ENCODE results near the gene R3HDM2.
A peak's percentile ranks its signal among the peaks of the same experiment; 100 is the strongest.

Gene R3HDM2

DNA sequence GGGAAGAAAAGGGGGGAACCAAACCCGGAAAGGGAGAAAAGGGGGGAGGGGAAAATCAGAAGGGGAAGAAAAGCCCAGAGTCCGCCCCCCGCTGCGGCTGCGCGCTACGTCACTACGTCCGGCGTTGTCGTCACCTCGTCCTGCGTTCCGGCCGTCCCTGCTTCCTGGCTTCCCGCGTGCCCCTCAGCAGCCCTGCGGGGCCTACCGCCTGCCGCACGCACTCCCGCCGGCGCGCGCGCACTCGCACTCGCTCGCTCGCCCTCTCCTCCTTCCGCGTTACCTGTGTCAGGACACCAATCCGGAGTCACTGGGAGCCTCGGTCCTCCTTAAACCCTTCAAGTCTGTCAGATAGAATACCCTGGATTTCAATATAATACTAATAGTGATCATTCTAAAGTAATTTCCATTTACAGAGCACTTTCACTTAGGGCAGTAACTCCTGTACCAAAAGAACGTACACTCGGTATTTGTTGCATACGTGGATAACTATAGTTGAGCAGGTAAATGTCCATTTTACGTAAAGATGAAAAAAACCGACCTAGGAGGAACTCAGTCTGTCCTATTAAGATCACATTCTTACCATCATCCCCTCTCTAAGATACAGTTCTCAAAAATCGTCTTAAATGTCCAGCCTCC lies at the start of gene R3HDM2:
Gene R3HDM2, minus strand, starts transcription at position 113 of the 636 bp plus-strand sequence. CDS start 120,615 bp downstream, outside the sequence.
- peak; percentile 92 for DNase-seq

- peak; percentile 54 for DNase-seq
These were observed 48.7 kb upstream of the R3HDM2 start, which contains the start of gene ARHGAP9 for GRCh38 chr12:57479376-57480115. Gene ARHGAP9, minus strand, starts transcription at chr12:57479866. Its CDS starts 460 bp downstream, at chr12:57479406.

DNA sequence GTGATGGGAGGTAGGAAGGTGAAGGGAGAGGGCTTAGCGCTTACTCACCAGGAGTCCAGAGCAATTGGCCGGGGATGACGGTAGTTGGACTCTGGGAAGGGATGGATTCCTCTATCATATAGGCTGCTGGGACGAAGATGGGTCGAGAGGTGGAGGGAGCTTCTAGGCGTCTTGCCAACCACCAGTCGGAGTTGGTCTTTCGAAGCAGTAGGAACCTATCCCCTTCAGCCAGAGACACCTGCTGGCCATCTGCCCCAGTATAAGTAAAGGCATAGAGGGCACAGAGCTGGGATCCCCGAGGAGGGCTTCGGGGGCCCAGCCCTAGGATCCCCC lies 48.2 kb upstream of the R3HDM2 start:
- DNase-seq: no peak

DNA sequence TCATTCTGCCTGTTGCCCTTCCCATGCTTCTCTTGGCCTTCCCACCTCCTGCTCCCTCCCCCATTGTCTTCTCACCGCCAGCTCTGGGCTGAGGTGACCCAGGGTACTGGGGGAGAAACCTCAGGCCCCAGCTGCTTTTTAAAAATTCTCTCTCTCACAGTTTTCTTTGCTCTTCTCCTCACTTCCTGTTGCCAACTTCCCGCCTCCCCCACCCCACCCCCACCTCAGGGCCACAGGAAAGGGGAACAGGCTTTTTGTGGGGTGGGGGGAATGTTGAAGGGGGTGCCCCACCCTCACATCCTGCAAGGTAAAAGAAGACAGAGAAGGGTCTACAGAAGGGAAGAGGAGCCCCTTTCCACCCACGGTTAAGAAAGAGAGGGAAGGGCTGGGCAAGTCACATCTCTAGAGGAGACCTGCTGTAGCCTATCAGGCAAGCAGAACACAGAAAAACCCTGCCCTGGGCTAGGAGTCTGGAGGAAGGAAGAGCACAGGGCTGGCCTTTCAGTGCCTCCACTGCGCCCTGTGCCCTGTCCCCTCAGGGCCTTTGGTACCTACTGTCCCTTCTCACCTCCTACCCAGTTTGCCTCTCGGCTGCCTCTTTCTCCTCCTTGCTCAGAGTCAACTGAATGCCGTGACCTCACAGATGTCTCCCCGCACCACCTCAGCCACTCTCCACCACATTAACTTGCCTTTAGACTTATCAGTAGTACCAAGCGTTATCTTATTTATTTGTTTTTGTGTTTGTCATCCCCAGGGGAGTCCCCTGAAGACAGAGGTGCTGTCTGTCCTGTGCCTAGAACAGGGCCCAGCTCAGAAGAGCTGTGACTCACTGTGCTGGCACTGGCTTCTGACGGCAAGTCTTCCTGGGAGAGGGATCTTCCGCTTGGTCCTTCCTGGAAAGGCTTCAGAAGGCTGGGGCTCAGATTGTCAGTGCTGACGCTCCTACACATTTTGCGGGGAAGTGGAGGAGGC lies 47.2 kb upstream of the R3HDM2 start:
- peak; percentile 40 for DNase-seq

DNA sequence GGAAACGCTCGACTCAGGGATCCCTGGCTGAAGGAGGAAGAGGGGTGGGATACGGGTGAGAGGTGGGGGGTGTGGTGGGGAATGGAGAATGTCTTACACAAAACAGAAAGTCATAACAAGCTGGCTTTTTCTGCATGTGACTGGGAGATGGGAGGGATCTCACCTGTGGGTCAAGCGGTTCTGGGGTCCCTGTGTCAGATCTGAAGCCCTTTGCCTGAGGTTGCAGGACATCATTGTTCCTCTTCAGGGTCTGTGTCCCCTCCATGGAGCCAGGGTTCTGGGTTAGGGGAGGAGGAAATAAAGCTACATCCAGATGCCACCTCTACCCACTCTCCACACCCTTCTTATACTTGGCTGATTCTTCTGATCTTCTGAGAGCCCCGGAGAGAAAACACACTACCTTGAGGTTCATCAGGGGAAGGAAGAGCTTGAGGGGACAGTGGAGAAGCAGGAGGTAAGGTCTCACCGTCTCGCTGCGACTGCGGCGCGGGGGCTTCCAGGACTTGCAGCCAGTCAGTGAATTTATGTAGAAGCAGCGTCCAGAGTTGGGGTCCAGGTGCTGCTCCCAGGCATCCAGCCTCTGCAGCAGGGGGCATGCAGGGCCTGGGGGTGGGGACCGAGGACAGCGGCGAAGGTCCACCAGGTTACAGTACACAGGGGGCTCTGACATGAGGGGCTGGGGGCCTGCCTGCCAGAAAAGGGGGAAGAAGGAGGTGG lies 46.3 kb upstream of the R3HDM2 start:
- DNase-seq: no peak

GRCh38 chr12:57476162-57476992 lies 45.5 kb upstream of the R3HDM2 start:
- peak; percentile 35 for DNase-seq

GRCh38 chr12:57475271-57476161 lies 44.7 kb upstream of the R3HDM2 start:
- DNase-seq: no peak

GRCh38 chr12:57474862-57475261 lies 44.0 kb upstream of the R3HDM2 start:
- DNase-seq: no peak

GRCh38 chr12:57474430-57474829 lies 43.6 kb upstream of the R3HDM2 start:
- no peak for DNase-seq

- DNase-seq: no peak
These were observed 43.0 kb upstream of the R3HDM2 start for GRCh38 chr12:57473886-57474285.

DNA sequence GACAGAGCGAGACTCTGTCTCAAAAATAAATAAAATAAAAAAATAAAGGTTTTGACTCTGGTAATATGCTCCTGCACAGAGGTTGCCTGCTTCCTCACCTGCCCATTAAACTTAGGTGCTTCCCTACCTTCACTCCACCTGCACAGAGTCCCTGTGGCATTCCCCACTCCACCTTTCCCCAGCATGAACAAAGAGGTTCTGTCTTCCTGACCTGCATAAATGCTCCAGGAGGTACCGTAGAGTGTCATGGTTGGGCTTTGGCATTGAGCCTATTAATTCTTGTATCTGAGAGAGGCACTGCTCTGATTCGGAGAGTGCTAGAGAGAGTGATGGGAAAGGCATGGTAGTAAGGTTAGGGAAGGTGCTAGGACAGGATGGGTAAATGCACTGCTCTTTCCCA lies 42.5 kb upstream of the R3HDM2 start:
- no peak for DNase-seq

GRCh38 chr12:57472391-57472790 lies 41.5 kb upstream of the R3HDM2 start:
- no peak for DNase-seq

GRCh38 chr12:57471661-57472060 lies 40.8 kb upstream of the R3HDM2 start:
- no peak for DNase-seq

- DNase-seq: no peak
These were observed 40.3 kb upstream of the R3HDM2 start for GRCh38 chr12:57470970-57471656.

DNA sequence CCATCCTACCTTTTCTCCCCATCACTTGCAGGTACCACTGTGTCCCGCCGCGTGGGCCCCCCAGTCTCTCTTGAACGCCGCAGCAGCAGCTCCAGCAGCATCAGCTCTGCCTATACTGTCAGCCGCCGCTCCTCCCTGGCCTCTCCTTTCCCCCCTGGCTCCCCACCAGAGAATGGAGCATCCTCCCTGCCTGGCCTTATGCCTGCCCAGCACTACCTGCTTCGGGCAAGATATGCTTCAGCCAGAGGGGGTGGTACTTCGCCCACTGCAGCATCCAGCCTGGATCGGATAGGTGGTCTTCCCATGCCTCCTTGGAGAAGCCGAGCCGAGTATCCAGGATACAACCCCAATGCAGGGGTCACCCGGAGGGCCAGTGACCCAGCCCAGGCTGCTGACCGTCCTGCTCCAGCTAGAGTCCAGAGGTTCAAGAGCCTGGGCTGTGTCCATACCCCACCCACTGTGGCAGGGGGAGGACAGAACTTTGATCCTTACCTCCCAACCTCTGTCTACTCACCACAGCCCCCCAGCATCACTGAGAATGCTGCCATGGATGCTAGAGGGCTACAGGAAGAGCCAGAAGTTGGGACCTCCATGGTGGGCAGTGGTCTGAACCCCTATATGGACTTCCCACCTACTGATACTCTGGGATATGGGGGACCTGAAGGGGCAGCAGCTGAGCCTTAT lies 39.6 kb upstream of the R3HDM2 start:
- DNase-seq: no peak

DNA sequence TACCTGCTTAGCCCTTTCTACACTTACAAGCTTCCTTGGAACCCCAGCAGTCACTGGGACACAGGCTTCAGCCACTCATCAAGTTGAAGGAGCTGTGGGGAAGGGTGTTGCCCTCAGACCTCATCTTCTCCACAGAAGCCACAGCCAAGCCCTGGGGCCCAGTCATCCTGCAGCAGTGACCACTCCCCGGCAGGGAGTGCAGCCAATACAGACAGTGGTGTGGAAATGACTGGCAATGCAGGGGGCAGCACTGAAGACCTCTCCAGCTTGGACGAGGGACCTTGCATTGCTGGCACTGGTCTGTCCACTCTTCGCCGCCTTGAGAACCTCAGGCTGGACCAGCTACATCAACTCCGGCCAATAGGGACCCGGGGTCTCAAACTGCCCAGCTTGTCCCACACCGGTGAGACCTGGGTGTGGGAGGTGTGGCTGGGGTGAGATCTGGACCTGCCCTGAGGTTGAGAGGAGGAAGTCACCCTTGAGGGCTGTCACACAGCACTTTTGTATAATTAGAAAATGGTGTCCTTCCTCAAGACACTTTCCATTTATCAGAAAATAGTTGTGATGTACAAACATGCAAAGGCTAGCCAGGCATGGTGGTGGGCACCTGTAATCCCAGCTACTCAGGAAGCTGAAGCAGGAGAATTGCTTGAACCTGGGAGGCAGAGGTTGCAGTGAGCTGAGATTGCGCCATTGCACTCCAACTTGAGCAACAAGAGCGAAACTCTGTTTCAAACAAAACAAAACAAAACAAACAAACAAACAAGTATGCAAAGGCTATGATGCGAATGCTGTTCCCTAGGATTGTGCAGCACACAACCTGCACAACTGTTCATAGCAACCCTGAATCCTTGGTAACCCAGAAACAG lies 38.7 kb upstream of the R3HDM2 start:
- no peak for DNase-seq

DNA sequence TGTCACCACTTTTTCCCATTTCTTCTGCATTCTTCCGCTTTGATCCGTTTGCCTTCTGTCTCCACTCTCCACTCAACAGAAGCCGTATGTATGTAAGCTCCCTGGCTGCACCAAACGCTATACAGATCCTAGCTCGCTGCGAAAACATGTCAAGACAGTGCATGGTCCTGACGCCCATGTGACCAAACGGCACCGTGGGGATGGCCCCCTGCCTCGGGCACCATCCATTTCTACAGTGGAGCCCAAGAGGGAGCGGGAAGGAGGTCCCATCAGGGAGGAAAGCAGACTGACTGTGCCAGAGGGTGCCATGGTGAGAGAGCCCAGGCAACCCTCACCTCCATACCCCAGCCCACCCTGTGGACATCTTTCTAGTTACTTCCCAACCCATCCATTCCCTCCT lies 37.1 kb upstream of the R3HDM2 start:
- DNase-seq: no peak

DNA sequence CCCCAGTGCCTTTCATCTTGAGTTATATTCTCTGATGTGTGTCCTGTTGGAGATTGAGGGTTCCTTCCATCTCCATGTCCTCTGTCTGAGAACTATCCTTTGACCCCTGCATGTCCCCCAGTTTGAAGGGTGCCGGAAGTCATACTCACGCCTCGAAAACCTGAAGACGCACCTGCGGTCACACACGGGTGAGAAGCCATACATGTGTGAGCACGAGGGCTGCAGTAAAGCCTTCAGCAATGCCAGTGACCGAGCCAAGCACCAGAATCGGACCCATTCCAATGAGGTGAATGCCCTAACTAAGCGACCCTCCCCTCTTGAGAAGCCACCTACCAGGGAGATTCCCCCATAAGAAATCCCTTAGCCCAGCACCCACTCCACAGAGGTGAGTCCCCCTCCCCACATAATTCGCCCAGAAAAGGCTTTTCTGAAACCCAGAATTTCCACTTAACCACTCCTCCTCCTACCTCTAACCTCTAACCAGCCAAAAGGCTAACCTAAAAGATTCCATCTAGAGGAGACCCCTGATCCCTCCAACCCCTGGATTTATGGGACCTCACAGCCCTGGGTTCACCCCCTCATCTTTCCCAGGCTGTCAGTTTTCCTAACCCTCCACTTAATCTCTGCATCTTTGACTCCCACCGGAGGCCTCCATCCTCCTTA lies 36.5 kb upstream of the R3HDM2 start:
- no peak for DNase-seq

Data from activated CD4-positive, alpha-beta T cell treated with anti-CD3 and anti-CD28 coated beads for 1 hour (primary cell).